HCT116 (cell line): ENCODE measurements around the gene PPRC1.

ENCODE experiments used
- ATF3 ChIP-seq: IDR thresholded peaks from 2 replicates; pipeline ENCODE4 v1.6.1; 2012
- CBX3 ChIP-seq: IDR thresholded peaks from 2 replicates; pipeline ENCODE4 v1.6.1; 2012; ENCODE audit warnings: low read depth
- CTCF ChIP-seq, 3 experiments: fragments of 200-600 bp in 1 of 3; sonication (generic) in 1 of 3; IDR thresholded peaks in 2 of 3; conservative IDR thresholded peaks in 1 of 3; 2 replicates each; pipeline ENCODE4 v1.5.1; 2012 to 2017; ENCODE audit warnings: low read depth in 2 of 3, low read length in 2 of 3, antibody characterized with exemption in 1 of 3, borderline replicate concordance in 1 of 3, control low read depth in 1 of 3, mild to moderate bottlenecking in 1 of 3, mixed read lengths in 1 of 3, mixed run types in 1 of 3, moderate library complexity in 1 of 3; ENCODE audit not compliant: insufficient read depth in 1 of 3
- EZH2 ChIP-seq: fragments of 200-600 bp; sonication (generic); IDR thresholded peaks from 2 replicates; pipeline ENCODE4 v1.6.1; 2017; ENCODE audit warnings: antibody characterized with exemption, mixed run types
- MAX ChIP-seq: IDR thresholded peaks from 2 replicates; pipeline ENCODE4 v1.6.1; 2012
- POLR2A ChIP-seq: IDR thresholded peaks from 2 replicates; pipeline ENCODE4 v1.7.0; 2011; ENCODE audit warnings: borderline replicate concordance; ENCODE audit not compliant: insufficient read depth, insufficient read length; ENCODE audit errors: extremely low read depth
- RAD21 ChIP-seq: IDR thresholded peaks from 2 replicates; pipeline ENCODE4 v1.6.1; 2012; ENCODE audit warnings: low read depth, mild to moderate bottlenecking
- REST ChIP-seq: IDR thresholded peaks from 2 replicates; pipeline ENCODE4 v1.6.1; 2012; ENCODE audit warnings: low read depth
- SP1 ChIP-seq: IDR thresholded peaks from 2 replicates; pipeline ENCODE4 v1.6.1; 2012; ENCODE audit warnings: low read depth
- YY1 ChIP-seq: IDR thresholded peaks from 2 replicates; pipeline ENCODE4 v1.6.1; 2011; ENCODE audit warnings: low read length, low read depth, moderate library complexity, mild to moderate bottlenecking; ENCODE audit not compliant: insufficient replicate concordance; ENCODE audit errors: extremely low read depth
- ZBTB33 ChIP-seq: IDR thresholded peaks from 2 replicates; pipeline ENCODE4 v1.6.1; 2011; ENCODE audit warnings: mild to moderate bottlenecking, low read length, moderate library complexity; ENCODE audit not compliant: insufficient replicate concordance; ENCODE audit errors: extremely low read depth
- ZFX ChIP-seq: fragments of 450-650 bp; IDR thresholded peaks from 2 replicates; pipeline ENCODE4 v1.6.1; 2017

- peak; percentile 55 for TF ChIP-seq ZBTB33
- TF ChIP-seq ZFX: no peak
- TF ChIP-seq ATF3: no peak
- TF ChIP-seq POLR2A: peak; percentile 95
- no peak for TF ChIP-seq CTCF (IDR thresholded peaks at IDR 0.05 in 2 of 3, conservative IDR thresholded peaks at IDR 0.05 in 1 of 3; ENCODE audit: borderline replicate concordance in 1 of 3, insufficient read depth in 1 of 3, low read depth in 2 of 3, low read length in 2 of 3)
- no peak for TF ChIP-seq RAD21
- TF ChIP-seq SP1: no peak
- no peak for TF ChIP-seq EZH2
- TF ChIP-seq MAX: no peak
- no peak for TF ChIP-seq CBX3
- TF ChIP-seq YY1: peak; percentile 81
- no peak for TF ChIP-seq REST
These were observed 17.8 kb upstream of the PPRC1 start for GRCh38 chr10:102114861-102115618.
